ENCODE results near the gene NOC2L.

GRCh38 chr1:944341-945325, 14.4 kb downstream of the NOC2L start:
- TF ChIP-seq CTCF (IDR thresholded peaks at IDR 0.05) = no peak
- TF ChIP-seq POLR2AphosphoS5 (IDR thresholded peaks at IDR 0.05) = no peak

Data from esophagus muscularis mucosa (tissue), 3 donors.